T-helper 2 cell treated with Interferon-gamma antibody and Interleukin-4, amounts not matched to agents 100 ng/mL and 5 ng/mL, for 36 hours (primary cell): Measurements from ENCODE around the gene PAN2. TPM values are rescaled to one million over a fixed set of nuclear protein-coding genes. Genes with fewer than 3 reads are reported as not detected.
"Not testable (repeated sequence)": the region's sequence is repeated elsewhere in the genome, so short reads cannot be mapped to it uniquely, and the experiment has no call there.

Source experiments
- intact Hi-C: fragments of 100-400 bp; cut with micrococcal nuclease; formaldehyde crosslinking; loops from one replicate; pipeline ENCODE4 v1.15.1; 2023
- total RNA-seq: library from RNA; stranded (reverse); gene quantifications from 2 replicates; pipeline ENCODE4 v1.2.3, GENCODE V29; 2022

Gene PAN2
- total RNA-seq, 1 donor from 2014 or later: 47.4 TPM

- intact Hi-C loops: loop anchor here (1.0 to 5.0 kb wide), 8 partner anchors 16 to 198 kb away; partner anchors contain the start of genes COQ10A, CS, NABP2 and PAN2
Observed at GRCh38 chr12:56315622-56316473, 18.0 kb downstream of the PAN2 start, which contains the start of gene CNPY2. TSS of gene CNPY2 (minus strand) at chr12:56315988. CDS start at chr12:56315217, 771 bp downstream.

- intact Hi-C loops: loop anchor here (5.0 kb wide), 1 partner anchor 48 kb away; the partner anchor contains the start of gene COQ10A
Observed at GRCh38 chr12:56315249-56315621, 18.6 kb downstream of the PAN2 start.

GRCh38 chr12:56311003-56311402 lies 22.8 kb downstream of the PAN2 start:
- intact Hi-C loops: no loop called here

DNA sequence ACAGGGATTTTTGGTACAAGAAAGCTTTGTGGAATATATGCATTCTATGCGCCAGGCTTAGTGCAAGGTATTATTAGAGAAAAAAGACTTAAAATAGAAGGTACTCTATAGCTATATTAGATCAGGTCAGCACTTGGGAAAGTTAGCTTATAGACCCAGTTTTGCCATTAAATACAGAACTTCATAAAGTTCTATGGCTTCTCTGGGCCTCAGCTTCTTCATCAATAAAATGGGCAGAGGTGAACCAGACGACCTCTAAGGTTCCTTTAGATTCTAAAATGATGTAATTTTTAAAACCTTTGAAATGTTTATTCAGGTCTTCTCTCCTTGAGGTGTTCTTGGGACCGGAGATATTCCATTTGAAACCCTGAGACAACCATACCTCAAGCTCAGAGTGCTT lies 25.1 kb downstream of the PAN2 start:
- intact Hi-C loops: no loop called here

- intact Hi-C loops: no loop called here
Observed at GRCh38 chr12:56307221-56307965, 26.4 kb downstream of the PAN2 start.

GRCh38 chr12:56304872-56305590 lies 28.8 kb downstream of the PAN2 start:
- intact Hi-C loops: no loop called here

DNA sequence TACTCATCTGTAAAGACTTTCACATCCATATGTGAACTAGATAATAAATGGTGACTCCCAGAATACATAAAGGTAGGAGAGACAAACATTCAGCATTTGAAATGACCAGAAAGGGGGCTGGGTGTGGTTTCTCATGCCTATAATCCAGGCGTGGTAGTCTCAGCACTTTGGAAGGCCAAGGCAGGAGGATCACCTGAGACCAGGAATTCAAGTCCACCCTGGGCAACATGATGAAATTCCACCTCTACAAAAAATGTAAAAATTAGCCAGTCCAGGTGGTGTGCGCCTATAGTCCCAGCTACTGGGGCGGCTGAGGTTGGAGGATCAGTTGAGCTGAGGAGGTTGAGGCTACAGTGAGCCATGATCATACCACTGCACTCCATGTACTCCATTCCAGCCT lies 29.5 kb downstream of the PAN2 start:
- intact Hi-C loops: no loop called here

DNA sequence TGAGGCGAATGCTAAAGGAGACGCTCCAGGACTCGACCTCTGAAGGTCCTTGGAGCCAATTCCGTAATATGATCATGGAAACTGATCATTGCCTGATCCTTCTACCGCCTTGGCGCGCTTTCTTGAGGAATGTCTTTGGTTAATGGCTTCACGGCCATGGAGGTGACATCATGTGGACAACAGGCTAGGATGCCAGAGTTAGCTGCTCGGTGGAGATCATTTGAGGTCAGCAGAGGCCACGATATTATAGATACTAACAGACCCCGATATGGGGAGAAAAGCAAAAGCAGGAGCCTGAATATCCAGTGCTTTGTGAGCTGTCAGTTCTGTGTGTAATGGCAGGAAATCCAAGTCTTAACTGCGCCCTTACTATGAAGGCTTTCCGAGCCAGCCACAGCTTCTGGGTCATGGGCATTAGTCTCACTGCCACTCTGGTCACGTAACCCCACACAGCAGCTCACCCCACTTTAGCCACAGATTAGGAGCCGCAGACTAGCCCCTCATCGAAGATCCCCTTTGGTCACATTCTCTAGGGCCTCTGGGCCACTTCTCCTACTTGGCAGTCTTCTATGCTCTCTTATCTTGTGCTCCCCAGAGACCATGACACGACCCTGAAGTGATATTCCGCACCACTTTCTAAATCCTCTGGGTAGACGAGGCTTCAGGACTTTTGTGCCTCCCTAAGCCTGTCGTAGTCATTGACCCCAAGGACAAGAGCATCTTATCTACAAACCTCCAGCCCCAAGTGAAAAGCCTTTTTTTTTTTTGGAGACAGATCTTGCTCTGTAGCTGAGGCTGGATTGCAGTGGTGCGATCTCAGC lies 32.9 kb downstream of the PAN2 start:
- intact Hi-C loops: loop anchor here (1.0 to 2.0 kb wide), 8 partner anchors 15 to 183 kb away; partner anchors contain the start of genes NABP2, PAN2, SPRYD4 and STAT2

- intact Hi-C loops: loop anchor here (1.0 to 2.0 kb wide), 10 partner anchors 16 to 182 kb away; partner anchors contain the start of genes ANKRD52, NABP2, PAN2 and SPRYD4
Observed at GRCh38 chr12:56299853-56300643, 33.8 kb downstream of the PAN2 start, which contains the start of gene CS. TSS of gene CS (minus strand) at chr12:56300330. CDS start at chr12:56300201, 129 bp downstream.

DNA sequence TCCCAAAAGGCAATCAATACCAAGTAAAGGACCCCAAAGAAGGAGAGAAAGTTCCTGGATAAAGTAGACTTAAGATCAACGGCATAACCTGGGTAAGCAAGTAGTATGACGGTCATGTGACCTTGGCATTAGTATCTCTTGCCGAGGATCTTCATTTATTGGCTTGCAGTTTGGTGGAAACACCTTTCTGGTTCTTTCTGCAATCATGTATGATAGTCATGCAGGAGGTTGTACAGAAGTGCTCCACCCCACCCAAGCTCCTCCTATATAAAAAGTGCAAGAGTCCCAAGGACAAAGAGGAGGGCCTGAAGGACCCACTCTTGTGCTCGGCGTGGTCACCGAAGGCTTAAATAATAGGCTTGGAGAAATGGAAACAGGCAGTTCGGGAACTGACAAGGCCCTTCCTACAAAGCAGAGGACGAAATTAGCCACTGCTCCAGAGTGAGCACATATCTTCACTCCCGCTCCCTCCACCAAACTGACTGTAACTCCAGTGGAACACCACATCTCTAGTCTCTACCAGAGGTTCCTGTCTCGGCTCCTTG lies 34.4 kb downstream of the PAN2 start:
- intact Hi-C loops: loop anchor here (1.0 to 2.0 kb wide), 2 partner anchors 41 to 150 kb away; partner anchors contain the start of genes ANKRD52 and TIMELESS

DNA sequence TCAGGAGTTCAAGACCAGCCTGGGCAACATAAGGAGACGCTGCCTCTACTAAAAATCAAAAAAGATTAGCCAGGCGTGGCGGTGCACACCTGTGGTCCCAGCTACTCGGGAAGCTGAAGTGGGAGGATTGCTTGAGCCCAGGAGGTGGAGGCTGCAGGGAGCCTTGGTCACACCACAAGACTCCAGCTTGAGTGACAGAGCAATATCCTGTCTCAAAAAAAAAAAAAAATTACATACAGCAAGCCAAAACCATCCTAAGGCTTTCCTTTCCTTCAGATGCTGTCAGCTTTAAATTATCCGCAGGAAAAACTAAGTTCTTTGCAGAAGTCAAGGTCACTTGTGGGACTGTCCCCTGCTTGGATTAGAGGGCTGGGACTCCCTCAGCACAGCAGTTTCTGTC lies 35.0 kb downstream of the PAN2 start:
- intact Hi-C loops: loop anchor here (1.0 to 2.0 kb wide), 2 partner anchors 40 to 150 kb away; partner anchors contain the start of genes ANKRD52 and TIMELESS

- intact Hi-C loops: no loop called here
Observed at GRCh38 chr12:56297400-56297799, 36.4 kb downstream of the PAN2 start.

DNA sequence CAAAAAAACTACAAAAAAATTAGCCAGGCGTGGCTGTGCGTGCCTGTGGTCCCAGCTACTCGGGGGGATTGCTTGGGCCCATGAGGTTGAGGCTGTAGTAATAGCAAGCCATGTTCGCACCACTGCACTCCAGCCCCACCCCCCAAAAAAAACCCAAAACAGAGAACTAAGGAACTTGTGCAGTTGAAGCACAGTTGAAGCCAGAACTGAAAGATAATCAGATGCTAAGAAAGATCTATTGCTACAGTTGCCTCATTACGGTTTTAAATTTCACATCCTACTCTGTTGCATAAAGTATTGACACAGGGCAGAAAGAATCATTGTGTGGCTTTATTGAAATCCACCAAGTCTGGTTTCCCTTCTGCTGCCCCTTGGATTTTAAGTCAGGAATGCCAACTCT lies 37.5 kb downstream of the PAN2 start:
- intact Hi-C loops: no loop called here

GRCh38 chr12:56293795-56294194 lies 40.0 kb downstream of the PAN2 start:
- intact Hi-C loops: no loop called here

DNA sequence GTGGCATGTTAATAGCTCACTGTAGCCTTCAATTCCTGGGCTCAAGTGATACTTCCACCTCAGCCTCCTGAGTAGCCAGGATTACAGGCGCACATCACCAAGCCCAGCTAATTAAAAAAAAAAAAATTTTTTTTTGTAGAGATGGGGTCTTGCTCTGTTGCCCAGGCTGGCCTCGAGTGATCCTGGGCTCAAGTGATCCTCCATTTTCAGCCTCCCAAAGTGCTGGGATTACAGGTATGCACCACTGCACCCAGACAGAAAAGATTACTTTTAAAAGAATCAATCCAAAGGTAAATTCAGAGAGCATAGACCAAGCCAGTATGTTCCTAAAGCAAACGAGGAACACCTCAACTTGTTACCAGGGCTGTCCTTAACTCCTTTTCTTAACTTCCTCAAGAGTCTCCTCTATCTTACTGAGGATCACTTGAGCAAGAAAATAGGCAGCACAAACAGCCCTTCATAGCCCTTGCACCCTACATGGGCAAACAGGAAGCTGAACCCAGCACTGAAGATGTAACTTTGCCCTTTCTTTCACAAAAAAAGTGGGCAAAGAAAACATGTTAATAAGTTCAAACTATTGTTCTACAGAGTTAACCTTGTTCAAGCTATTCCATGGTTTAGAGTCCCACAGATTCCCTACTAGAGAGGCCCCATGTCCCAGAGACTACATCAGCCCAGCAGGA lies 45.0 kb downstream of the PAN2 start:
- intact Hi-C loops: no loop called here

DNA sequence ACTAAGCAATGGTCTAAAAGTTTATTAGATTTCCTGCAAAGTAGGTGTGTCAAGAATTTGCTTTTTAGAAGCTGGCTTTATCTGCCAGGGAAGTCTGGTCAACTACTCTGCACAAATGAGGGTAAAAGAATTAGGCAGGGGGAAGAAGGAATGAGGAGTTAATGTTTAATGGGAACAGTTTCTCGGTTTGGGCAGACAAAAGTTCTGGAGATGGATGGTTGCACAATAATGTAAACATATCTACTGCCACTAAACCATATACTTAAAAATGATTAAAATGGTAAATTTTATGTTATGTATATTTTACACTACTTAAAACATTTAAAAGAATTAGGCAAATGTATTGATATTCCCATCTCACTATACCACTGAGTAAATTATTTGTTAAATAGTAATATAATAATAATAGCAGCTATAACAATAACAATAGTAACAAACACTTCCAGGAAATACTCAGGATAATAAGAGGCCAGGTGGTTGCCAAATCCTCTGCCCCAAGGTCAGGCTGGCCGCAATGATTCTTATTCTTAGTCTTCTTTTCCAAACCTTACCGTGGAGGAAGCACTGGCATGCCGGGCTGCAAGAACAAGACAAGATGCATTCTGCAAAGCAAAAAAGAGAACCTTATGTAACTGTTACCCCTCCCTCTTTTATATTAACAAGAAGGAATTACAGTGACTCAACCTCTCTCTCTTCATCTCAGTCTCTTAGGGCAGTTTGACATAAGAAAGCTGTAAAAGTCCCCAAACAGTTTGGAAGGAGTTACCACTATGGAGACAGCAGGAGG lies 47.6 kb downstream of the PAN2 start:
- intact Hi-C loops: no loop called here

GRCh38 chr12:56284263-56284662 lies 49.5 kb downstream of the PAN2 start:
- intact Hi-C loops: not testable (repeated sequence)

GRCh38 chr12:56282579-56282978 lies 51.2 kb downstream of the PAN2 start:
- intact Hi-C loops: no loop called here
